ENCODE results near the gene RNF144B. TPM values are rescaled to one million over a fixed set of nuclear protein-coding genes. Genes with fewer than 3 reads are reported as not detected.
A peak's percentile ranks its signal among the peaks of the same experiment; 100 is the strongest.
"Not testable (repeated sequence)": the region's sequence is repeated elsewhere in the genome, so short reads cannot be mapped to it uniquely, and the experiment has no call there.

Gene RNF144B
- total RNA-seq, 2 donors from 2014 or later: 4.0 to 5.4 TPM

DNA sequence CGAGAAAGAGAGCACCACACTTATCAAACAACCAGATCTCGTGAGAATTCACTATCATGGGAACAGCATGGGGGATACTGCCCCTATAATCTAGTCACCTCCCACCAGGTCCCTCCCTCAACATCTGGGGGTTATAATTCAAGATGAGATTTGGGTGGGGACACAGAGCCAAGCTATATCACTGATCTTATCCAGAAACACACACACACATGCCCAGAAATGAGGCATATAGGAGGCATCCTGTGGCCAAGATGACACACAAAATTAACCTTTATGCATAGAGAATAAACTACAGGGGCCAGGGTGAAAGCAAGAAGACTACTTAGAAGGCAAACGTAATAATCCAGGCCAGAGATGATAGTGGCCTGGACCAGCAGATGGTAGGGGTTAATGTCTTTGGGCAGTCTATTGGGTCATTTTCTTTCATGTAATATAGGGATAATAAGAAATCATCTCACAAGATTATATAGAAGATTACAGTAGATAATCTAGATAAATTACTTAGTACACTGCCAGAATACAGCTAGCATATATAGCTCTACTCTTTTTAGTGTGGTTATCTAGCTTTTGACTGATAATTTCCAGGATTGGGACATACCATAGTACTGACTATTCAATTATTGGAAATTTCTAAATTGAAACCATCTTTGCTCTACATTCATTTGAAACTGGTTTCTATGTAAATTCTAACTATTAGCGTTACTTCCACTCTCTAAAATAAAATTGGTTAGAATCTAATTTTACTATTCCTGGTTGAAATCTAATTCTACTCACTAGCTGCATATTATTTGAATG lies 20.0 kb downstream of the RNF144B start:
- WGBS, 2 donors: 97% methylated on average over 4 of the region's 4 CpGs

DNA sequence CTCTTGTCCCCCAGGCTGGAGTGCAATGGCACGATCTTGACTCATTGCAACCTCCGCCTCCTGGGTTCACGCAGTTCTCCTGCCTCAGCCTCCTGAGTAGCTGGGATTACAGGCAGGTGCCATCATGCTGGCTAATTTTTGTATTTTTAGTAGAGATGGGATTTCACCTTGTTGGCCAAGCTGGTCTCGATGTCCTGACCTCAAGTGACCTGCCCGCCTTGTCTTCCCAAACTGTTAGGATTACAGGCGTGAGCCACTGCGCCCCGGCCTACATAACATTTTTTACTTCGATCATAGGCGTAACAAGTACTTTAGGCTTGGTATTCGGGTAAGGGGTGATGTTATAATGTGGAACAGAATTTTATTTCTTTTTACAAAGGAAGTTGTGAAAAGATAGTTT lies 22.5 kb downstream of the RNF144B start:
- not testable (repeated sequence) for DNase-seq, H3K4me3 ChIP-seq

More for the DNA sequence above, 20.0 kb downstream of the RNF144B start:
- H3K9me3 ChIP-seq: no peaks in the 10 kb centered on the region
- DNase-seq (no peak), ATAC-seq (no peak)
- H3K4me1 ChIP-seq: peaks cover 7% of the 10 kb centered on the region
- TF ChIP-seq, protein P1, sequence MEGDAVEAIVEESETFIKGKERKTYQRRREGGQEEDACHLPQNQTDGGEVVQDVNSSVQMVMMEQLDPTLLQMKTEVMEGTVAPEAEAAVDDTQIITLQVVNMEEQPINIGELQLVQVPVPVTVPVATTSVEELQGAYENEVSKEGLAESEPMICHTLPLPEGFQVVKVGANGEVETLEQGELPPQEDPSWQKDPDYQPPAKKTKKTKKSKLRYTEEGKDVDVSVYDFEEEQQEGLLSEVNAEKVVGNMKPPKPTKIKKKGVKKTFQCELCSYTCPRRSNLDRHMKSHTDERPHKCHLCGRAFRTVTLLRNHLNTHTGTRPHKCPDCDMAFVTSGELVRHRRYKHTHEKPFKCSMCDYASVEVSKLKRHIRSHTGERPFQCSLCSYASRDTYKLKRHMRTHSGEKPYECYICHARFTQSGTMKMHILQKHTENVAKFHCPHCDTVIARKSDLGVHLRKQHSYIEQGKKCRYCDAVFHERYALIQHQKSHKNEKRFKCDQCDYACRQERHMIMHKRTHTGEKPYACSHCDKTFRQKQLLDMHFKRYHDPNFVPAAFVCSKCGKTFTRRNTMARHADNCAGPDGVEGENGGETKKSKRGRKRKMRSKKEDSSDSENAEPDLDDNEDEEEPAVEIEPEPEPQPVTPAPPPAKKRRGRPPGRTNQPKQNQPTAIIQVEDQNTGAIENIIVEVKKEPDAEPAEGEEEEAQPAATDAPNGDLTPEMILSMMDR (IDR thresholded peaks at IDR 0.05): no peak
- TF ChIP-seq POLR2A (IDR thresholded peaks at IDR 0.05): no peak
- intact Hi-C loops (cut with DNase I): no loop called here
- H3K4me3 ChIP-seq: no peak overlapping the region
- H3K27me3 ChIP-seq: no peaks in the 10 kb centered on the region
- H3K36me3 ChIP-seq (replicated peaks in 1 of 2; ENCODE audit: insufficient read depth in 1 of 2, low read depth in 2 of 2): no peaks in the 10 kb centered on the region
- no peak overlapping the region for H3K27ac ChIP-seq

DNA sequence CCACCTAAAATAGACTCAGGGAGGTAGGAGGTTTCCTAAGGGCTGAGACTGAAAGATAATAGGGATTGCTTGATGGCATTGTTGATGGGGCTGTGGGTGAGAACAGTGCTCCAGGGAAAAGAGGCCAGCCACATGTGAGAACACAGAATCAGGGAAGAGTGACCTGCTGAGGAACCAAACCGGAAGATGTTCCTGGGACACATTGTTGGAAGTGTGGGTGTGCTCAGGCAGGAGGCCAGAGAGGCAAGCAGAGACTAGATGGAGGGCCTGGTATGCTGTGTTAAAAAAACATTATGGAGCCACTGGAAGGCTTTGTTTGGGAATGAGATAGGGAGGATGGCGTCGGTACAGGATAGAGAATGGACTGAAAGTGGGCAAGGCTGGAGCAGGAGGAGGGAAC lies 23.3 kb downstream of the RNF144B start:
- ATAC-seq (no peak), DNase-seq (no peak)
- Histone ChIP-seq H3K4me3 (no peak overlapping the region), H3K36me3 (replicated peaks in 1 of 2; ENCODE audit: insufficient read depth in 1 of 2, low read depth in 2 of 2) (no peaks in the 10 kb centered on the region), H3K27me3 (no peaks in the 10 kb centered on the region), H3K9me3 (no peaks in the 10 kb centered on the region), H3K4me1 (peaks cover 7% of the 10 kb centered on the region), H3K27ac (no peak overlapping the region)
- intact Hi-C loops (cut with DNase I): no loop called here
- TF ChIP-seq, protein P1 (IDR thresholded peaks at IDR 0.05): no peak
- TF ChIP-seq POLR2A (IDR thresholded peaks at IDR 0.05): no peak
- WGBS, 2 donors: 85 to 87% methylated on average over 3 of the region's 3 CpGs

More for the DNA sequence above, 22.5 kb downstream of the RNF144B start:
- H3K4me1 ChIP-seq; ATAC-seq; H3K27ac ChIP-seq; H3K9me3 ChIP-seq; intact Hi-C loops (cut with DNase I); H3K36me3 ChIP-seq (replicated peaks in 1 of 2; ENCODE audit: insufficient read depth in 1 of 2, low read depth in 2 of 2); H3K27me3 ChIP-seq: not testable (repeated sequence)
- WGBS, 2 donors: 91 to 98% methylated on average over 11 of the region's 11 CpGs

DNA sequence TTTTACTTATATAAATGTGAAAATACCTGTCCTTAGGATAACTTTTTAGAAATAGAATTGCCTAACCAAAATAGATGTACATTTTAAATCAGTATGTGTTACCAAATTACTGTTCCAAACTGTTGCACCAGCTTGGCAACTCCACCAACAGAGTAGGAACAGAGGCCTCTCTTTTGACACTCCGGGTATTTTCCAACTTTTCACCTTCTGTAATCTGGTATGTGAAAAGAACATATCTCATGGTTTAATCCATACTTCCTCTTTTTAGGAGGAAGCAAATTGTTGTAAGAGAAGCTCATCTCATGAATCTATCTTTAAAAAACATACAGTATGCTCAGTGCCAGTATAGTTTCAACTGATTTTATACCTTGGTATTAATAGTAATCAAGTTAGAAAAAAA lies 24.9 kb downstream of the RNF144B start:
- intact Hi-C loops (cut with DNase I): no loop called here
- no peaks in the 10 kb centered on the region for H3K9me3 ChIP-seq
- H3K4me3 ChIP-seq: no peak overlapping the region
- no peak for TF ChIP-seq POLR2A (IDR thresholded peaks at IDR 0.05)
- TF ChIP-seq, protein P1 (IDR thresholded peaks at IDR 0.05): no peak
- H3K27ac ChIP-seq: peak overlapping the region in 1 of 4 donors; percentile 24
- ATAC-seq: no peak
- H3K27me3 ChIP-seq: no peaks in the 10 kb centered on the region
- H3K36me3 ChIP-seq (replicated peaks in 1 of 2; ENCODE audit: insufficient read depth in 1 of 2, low read depth in 2 of 2): no peaks in the 10 kb centered on the region
- no peak for DNase-seq
- WGBS, 2 donors: 58 to 61% methylated on average over 1 of the region's 1 CpG
- H3K4me1 ChIP-seq: peaks cover 9% of the 10 kb centered on the region

DNA sequence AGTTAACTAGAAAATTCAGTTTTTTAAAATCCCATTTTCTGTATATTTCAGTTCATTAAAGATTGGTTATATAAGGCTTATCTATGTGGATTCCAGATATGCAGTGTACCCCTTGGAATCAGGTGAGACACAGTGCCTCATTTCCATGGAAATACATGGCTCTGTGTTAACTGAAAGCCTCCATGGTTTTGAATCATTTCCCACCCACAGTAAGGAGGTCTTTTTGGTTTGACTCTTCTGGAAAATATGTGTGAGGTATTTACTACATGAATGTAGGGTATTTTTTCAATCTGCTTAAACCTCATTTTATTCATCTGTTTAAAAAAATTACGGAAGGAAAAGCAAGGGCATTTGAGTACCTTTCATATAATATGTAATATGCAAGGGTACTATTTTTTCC lies 25.5 kb downstream of the RNF144B start:
- Histone ChIP-seq H3K4me3 (no peak overlapping the region), H3K27me3 (no peaks in the 10 kb centered on the region), H3K4me1 (peaks cover 9% of the 10 kb centered on the region), H3K36me3 (replicated peaks in 1 of 2; ENCODE audit: insufficient read depth in 1 of 2, low read depth in 2 of 2) (no peaks in the 10 kb centered on the region), H3K9me3 (no peaks in the 10 kb centered on the region), H3K27ac (peak overlapping the region in 1 of 4 donors; percentile 24)
- DNase-seq (no peak), ATAC-seq (no peak)
- TF ChIP-seq, protein P1 (IDR thresholded peaks at IDR 0.05): no peak
- no peak for TF ChIP-seq POLR2A (IDR thresholded peaks at IDR 0.05)
- intact Hi-C loops (cut with DNase I): no loop called here
- WGBS, 2 donors: 85 to 88% methylated on average over 1 of the region's 1 CpG
